ENCODE measurements around the gene CORO1C.
"Not testable (repeated sequence)": the region's sequence is repeated elsewhere in the genome, so short reads cannot be mapped to it uniquely, and the experiment has no call there.

CORO1C gene

DNA sequence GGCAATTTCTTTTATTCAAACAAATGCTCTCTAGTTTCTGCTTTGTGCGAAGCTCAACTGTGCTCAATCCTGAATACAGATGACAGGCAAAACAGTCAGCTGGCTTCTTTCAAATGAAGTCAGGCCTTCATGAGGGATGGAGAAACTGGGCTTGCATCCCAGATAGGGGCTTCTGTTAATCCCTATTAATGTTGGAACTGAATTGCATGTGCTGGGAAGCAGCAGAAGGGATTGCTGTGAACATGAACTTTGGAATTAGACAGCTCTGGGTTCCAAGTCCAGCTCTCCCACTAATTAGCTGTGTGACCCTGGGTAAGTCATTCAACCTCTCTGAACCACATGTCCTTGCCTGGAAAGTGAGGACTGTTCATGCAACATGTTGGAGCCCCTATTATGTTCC is 21.1 kb upstream of the CORO1C start:
- no peak for DNase-seq

DNA sequence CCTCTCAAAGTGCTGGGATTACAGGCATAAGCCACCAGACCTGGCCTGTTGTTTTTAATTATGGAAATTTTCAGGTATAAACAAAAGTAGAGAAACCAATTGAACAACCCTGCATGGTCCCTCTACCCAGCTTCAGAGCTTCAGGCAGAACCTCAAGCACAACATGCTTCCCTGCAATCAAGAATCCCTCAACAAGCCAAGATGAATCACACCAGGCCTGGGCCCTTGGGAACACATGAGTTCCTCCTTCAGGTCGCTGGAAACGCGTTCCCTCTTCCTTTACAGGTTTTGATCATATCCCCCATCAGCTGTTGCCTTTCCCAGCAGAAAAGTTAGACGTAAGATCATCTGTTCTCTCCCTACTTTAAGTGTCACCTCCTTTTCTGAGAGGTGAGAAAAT is 20.5 kb upstream of the CORO1C start:
- DNase-seq, result no peak

- DNase-seq, result not testable (repeated sequence)
These were observed 19.7 kb upstream of the CORO1C start for GRCh38 chr12:108751003-108751402.

DNA sequence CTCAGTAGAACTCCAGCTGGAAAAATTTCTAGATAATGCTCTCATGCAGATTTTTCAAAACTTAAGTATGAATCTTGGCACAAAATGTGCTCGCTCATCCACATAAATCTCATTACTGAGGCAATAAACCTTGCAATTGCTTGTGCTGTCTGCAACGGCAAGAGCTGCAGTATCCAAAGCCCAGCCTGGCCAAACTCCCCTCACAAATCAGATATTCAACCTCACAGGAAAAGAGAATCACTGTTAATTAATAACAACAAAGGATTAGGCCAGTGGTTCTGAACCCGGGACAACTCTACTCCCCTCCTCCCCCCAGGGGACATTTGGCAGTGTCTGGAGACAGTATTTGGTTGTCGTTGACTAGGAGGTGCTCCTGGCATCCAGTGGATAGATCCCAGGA is 19.2 kb upstream of the CORO1C start:
- no peak for DNase-seq

DNA sequence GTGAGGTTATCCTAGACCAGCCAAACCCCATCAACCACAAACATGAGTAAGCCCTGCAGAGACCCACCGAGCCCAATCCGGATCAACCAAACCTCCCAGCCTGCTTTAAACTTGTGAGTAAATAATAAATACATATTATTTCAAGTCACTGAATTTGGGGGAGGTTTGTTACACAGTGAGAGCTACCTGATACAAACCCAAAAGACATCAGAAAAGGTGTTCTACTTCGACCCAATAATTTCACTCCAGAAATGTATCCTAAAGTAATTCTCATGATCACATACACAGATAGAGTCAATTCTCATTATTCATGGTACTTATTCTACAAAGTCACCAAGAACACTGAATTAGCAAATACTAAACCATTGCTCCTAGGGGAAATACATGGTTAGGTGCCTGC is 16.2 kb upstream of the CORO1C start:
- DNase-seq, result no peak

GRCh38 chr12:108745641-108746040 is 14.3 kb upstream of the CORO1C start:
- no peak for DNase-seq

GRCh38 chr12:108744021-108744897 is 12.9 kb upstream of the CORO1C start:
- no peak for DNase-seq

- no peak for DNase-seq
These were observed 6.9 kb upstream of the CORO1C start for GRCh38 chr12:108738170-108738569.

DNA sequence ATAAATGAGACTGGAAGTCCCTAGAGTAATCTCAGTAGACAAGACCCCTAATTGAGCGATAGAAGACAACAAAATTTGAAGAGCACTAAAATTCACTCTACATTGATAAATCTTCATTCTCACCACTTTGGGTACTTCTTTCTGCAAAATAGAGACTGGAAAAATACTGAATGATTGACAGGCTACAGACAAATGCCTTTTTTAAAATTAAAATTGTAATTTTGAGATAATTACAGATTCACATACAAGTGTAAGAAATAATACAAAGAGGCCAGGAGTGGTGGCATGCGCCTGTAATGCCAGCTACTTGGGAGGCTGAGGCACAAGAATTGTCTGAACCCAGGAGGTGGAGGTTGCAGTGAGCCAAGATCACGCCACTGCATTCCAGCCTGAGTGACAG is 4.5 kb upstream of the CORO1C start:
- DNase-seq, result no peak

DNA sequence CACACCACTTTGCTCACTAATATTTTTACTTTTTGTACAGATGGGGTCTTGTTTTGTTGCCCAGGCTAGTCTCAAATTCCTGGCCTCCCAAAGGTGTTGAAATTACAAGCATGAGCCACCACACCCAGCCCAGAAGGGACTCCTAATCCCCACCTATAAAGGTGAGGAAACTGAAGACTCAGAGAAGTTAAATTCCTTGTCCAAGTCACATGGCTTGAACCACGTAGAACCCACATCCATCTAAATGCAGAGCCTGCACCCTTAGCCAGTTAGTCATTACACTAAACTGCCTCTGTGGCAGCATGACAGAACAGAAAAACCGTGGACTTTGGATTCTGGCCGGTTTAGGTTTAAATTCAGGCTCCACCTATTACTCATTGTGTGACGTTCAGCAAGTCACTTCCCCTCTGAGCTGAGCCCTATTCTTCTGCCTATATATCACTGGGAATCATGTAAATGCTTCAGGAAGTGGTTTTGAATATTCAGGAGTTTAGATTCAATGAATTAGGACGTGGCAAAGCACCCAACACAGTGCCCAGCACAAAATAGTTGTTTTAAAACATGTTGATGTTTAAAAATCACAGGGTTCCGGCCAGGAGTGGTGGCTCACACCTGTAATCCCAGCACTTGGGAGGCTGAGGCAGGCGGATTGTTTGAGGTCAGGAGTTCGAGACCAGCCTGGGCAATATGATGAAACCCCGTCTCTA is 3.0 kb upstream of the CORO1C start:
- DNase-seq, result no peak

DNA sequence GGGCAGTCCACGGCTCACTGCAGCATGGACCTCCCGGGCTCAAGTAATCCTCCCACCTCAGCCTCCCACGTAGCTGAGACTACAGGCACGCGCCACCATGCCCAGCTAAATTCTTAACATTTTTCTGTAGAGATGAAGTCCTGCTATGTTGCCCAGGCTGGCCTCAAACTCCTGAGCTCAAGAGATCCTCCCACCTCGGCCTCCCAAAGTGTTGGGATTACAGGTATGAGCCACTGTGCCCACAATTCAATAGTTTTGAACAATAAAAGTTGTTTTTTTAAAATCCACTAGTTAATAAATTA is 1.9 kb upstream of the CORO1C start:
- DNase-seq, result not testable (repeated sequence)

GRCh38 chr12:108732489-108733229 is 1.3 kb upstream of the CORO1C start:
- DNase-seq, result no peak

GRCh38 chr12:108731866-108732461 is 646 bp upstream of the CORO1C start:
- peak; percentile 87 for DNase-seq

- DNase-seq, result peak; percentile 65
These were observed 783 bp downstream of the CORO1C start for GRCh38 chr12:108730365-108731104.

DNA sequence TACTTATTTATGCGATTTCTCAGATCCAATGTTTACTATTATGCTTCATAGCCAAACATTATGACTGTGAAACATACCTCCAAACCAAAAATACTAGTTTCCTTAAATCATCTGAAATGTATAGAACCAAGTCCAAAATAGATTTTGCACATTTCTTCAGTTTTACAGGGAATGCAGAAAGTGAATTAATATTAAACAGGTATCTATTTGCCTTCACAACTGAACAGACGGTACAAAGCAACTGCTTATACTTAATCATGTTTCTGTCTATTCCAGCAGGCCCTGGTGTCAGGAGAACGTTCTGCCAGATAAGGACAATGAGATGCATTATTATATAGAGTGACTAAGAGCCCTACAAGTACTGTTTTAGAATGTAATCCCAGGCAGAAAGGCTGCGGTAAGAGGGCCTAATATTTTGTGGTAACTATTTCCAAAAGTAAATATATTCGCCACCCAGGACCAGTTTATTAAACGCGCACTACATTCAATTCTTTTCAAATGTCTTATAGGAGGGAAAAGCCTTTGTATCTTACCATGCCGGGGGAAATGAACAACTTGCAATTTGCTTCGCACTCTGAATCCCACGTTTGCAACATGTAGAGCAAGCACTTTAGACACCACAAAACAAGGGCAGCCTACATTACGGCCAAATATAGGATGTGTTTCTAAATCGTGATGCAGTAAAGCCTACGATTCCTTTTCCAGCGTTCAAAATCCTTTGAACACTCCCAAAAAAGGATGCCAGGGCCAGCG is 1.5 kb downstream of the CORO1C start:
- DNase-seq, result peak; percentile 34

DNA sequence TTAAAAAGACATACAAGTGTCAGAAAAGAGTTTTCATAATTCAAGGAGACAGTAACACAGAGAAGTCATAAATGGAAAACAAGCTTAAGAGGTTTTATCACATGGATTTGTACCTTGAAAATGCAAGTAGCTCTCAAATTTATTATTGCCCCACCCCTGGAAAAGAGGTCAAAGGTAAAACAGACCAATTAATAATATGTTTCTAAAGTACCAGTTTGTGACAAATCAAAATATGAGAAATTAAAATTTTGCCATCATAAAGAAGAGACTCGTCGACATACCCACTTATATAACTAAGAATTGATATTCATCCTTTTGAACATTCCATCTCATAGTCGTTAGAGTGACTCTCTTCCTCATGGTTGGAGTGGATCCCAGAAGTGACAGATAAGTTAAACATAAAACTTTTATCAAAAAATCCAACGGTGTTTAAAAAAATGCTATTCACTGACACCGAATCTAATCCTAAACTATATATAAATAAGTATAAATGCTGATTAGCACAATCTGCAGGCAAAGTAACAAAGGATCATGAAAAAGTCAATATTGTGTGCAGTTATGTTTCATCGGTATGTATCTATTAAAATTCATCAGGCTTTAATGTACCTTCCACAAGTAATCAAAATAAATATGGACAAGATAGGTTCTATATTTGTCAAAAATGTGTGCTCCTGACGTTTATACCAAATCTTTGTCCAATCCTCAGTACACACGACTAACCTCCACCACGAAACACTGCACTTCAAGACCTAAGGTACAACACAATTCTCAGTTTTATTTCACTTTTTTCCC is 2.3 kb downstream of the CORO1C start:
- DNase-seq, result no peak

GRCh38 chr12:108727868-108728735 is 3.2 kb downstream of the CORO1C start:
- DNase-seq, result no peak

- DNase-seq, result no peak
These were observed 4.2 kb downstream of the CORO1C start for GRCh38 chr12:108727161-108727560.

GRCh38 chr12:108724890-108725151 is 6.5 kb downstream of the CORO1C start:
- no peak for DNase-seq

Data from NCI-H1092 treated with DMSO at 0.1 percent for 48 hours (cell line).